Measurements from ENCODE around the gene BYSL. TPM values are rescaled to one million over a fixed set of nuclear protein-coding genes. Genes with fewer than 3 reads are reported as not detected.

Gene BYSL, protein sequence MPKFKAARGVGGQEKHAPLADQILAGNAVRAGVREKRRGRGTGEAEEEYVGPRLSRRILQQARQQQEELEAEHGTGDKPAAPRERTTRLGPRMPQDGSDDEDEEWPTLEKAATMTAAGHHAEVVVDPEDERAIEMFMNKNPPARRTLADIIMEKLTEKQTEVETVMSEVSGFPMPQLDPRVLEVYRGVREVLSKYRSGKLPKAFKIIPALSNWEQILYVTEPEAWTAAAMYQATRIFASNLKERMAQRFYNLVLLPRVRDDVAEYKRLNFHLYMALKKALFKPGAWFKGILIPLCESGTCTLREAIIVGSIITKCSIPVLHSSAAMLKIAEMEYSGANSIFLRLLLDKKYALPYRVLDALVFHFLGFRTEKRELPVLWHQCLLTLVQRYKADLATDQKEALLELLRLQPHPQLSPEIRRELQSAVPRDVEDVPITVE
- total RNA-seq: 10 to 100 TPM in 1 of 5 experiments, 1 to 10 TPM in 4; 3.9 to 35.7 (median 8.1) TPM
- 1 to 10 TPM; 4.4 to 6.6 TPM for polyA plus RNA-seq
- 4.3 reads per million, percentile 22 among the genes with 10 or more reads in this experiment for total RNA-seq

DNA sequence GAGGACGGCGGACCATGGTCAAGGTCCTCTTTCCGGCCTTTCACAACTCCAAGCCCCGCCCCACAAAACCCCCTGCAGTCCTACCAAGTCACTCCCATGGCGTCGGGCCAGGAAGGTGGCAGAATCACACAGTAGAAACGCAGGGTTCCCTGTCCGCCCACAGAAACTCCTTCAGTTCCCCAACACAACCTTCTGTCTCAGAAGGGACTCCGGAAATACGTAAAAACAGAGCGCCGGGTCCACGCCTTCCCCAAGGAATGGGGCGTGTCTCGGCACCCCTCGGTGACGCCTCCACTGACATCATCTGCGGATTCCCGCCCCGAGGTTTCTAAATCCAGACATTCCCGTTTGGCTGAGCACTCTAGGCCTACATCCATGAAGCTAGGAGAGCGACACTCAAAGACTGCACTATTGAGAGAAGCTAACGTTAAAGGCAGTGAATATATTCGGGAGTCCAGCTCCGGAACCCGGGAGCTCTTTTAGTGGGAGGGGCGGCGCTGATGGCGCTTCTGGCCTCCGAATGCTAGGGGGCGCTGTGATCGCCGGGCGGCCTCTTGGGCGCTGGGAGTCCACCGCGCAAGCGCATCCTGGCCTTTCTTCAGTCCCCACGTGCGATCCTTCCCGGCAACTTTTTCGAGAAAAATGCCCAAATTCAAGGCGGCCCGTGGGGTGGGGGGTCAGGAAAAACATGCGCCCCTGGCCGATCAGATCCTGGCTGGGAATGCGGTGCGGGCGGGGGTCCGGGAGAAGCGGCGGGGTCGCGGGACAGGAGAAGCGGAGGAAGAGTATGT, at the start of gene BYSL, which contains the start of gene MED20:
Gene BYSL (plus strand): TSS at position 579 of the 791 bp plus-strand sequence. CDS start 64 bp downstream, at position 643.
Gene MED20 (minus strand): TSS at position 219 of the 791 bp plus-strand sequence. CDS start 121 bp downstream, at position 98.
- peak; percentile 96 for ATAC-seq
- H3K4me3 ChIP-seq (ENCODE audit: low read length): peak within 1 kb of the TSS; percentile 76
- H3K27ac ChIP-seq (ENCODE audit: low read depth, low read length): peak within 1 kb of the TSS; percentile 95
- no peaks in the 10 kb centered on the region for H3K9me3 ChIP-seq (ENCODE audit: control insufficient read depth in 2 of 3, low read length in 3 of 3)
- H3K36me3 ChIP-seq (ENCODE audit: control insufficient read depth in 2 of 3, insufficient read depth in 3 of 3, low read length in 3 of 3): peaks cover 0 to 8% (median 0%) of the 10 kb centered on the region in 3 experiments
- Mint-ChIP-seq H3K36me3 (peaks cover 0 to 19% (median 4%) of the 10 kb centered on the region in 5 donors), H3K9me3 (peaks cover 0 to 14% (median 0%) of the 10 kb centered on the region in 11 donors), H3K4me3 (peak within 1 kb of the TSS; percentile 95 to 100 (median 99)), H3K4me1 (peaks cover 27 to 58% (median 50%) of the 10 kb centered on the region in 7 donors), H3K27ac (peak within 1 kb of the TSS; percentile 94 to 100 (median 99)), H3K27me3 (peaks cover 0 to 3% (median 0%) of the 10 kb centered on the region in 5 donors)
- H3K27me3 ChIP-seq (ENCODE audit: control insufficient read depth in 2 of 2, insufficient read depth in 2 of 2, low read length in 2 of 2): no peaks in the 10 kb centered on the region
- ChIA-PET CTCF (interaction anchor here (0.6 to 2.0 kb wide), 18 partner anchors 9 to 258 kb away, joined by 3 to 27 read pairs (median 3); partner anchors contain the start of gene TOMM6), POLR2A (interaction anchor here (0.9 to 2.6 kb wide), 19 partner anchors 9 to 1595 kb away, joined by 3 to 22 read pairs (median 4); partner anchors contain the start of genes TAF8, TOMM6 and UBR2)
- peaks cover 20 to 24% of the 10 kb centered on the region in 2 donors for H3K4me1 ChIP-seq (ENCODE audit: control insufficient read depth in 2 of 2, insufficient read depth in 2 of 2, low read length in 2 of 2)
- DNase-seq: peak; percentile 93 to 99 (median 96)
- intact Hi-C loops (cut with micrococcal nuclease): loop anchor here (1.0 to 10.0 kb wide), 16 partner anchors 15 to 1058 kb away; partner anchors contain the start of genes MRPS10 (in 2 of the 2), TFEB (in 2 of the 2), TOMM6 (in 2 of the 2) and USP49 (in 2 of the 2)

DNA sequence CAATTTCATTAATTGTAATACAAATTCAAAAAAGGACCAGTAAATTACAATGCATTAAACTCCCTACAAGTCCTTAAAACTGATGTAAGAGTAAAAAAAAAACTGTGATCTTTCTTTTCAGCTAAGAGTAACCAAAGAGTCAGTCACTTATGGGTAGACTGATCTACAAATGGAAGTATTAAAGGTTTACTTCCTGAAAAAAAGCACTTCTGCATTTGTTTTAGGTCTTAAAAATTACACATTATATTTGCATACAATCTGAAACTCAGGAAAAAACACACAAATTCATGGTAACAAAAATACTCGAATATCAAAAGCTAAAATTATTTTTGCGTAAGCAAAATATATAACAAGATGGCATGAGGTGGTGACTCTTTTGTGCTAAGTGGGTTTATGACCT, 49.6 kb upstream of the BYSL start:
- H3K4me3 Mint-ChIP-seq: no peak overlapping the region
- peaks cover 0 to 7% (median 0%) of the 10 kb centered on the region in 5 donors for H3K36me3 Mint-ChIP-seq
- no peaks in the 10 kb centered on the region for H3K9me3 Mint-ChIP-seq
- Histone ChIP-seq H3K4me1 (ENCODE audit: control insufficient read depth in 2 of 2, insufficient read depth in 2 of 2, low read length in 2 of 2) (no peaks in the 10 kb centered on the region), H3K4me3 (ENCODE audit: low read length) (no peak overlapping the region), H3K36me3 (ENCODE audit: control insufficient read depth in 2 of 3, insufficient read depth in 3 of 3, low read length in 3 of 3) (no peaks in the 10 kb centered on the region), H3K27me3 (ENCODE audit: control insufficient read depth in 2 of 2, insufficient read depth in 2 of 2, low read length in 2 of 2) (no peaks in the 10 kb centered on the region), H3K27ac (ENCODE audit: low read depth, low read length) (no peak overlapping the region), H3K9me3 (ENCODE audit: control insufficient read depth in 2 of 3, low read length in 3 of 3) (no peaks in the 10 kb centered on the region)
- no peaks in the 10 kb centered on the region for H3K4me1 Mint-ChIP-seq
- ATAC-seq (no peak), DNase-seq (no peak)
- H3K27me3 Mint-ChIP-seq: no peaks in the 10 kb centered on the region
- ChIA-PET POLR2A (interaction anchor here (0.6 to 1.4 kb wide), 2 partner anchors 50 to 870 kb away, joined by 3 read pairs; partner anchors contain the start of genes BYSL and MED20), CTCF (no interaction called here)
- intact Hi-C loops (cut with micrococcal nuclease): no loop called here
- H3K27ac Mint-ChIP-seq: no peak overlapping the region

DNA sequence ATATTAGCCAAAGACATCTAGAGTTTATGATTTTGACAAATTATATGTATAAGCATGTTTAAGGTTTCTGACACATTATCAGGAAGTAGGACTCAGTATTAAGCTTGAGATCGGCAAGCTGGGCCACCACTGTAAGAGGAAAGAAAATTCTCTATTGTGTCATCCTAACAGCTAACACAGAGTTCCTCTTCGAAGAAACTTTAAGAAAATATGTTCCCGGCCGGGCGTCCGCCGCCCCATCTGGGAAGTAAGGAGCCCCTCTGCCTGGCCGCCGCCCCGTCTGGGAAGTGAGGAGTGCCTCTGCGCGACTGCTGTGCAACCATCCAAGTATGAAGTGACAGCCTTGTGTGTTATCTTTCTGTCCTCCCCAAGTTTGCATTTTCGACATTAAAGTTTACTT, 49.2 kb upstream of the BYSL start:
- ChIA-PET POLR2A (interaction anchor here (0.6 to 1.4 kb wide), 2 partner anchors 49 to 870 kb away, joined by 3 read pairs; partner anchors contain the start of genes BYSL and MED20), CTCF (no interaction called here)
- no peaks in the 10 kb centered on the region for H3K9me3 ChIP-seq (ENCODE audit: control insufficient read depth in 2 of 3, low read length in 3 of 3)
- no peaks in the 10 kb centered on the region for H3K9me3 Mint-ChIP-seq
- intact Hi-C loops (cut with micrococcal nuclease): no loop called here
- no peak overlapping the region for H3K27ac ChIP-seq (ENCODE audit: low read depth, low read length)
- ATAC-seq: no peak
- H3K4me3 ChIP-seq (ENCODE audit: low read length): no peak overlapping the region
- DNase-seq: no peak
- H3K36me3 ChIP-seq (ENCODE audit: control insufficient read depth in 2 of 3, insufficient read depth in 3 of 3, low read length in 3 of 3): no peaks in the 10 kb centered on the region
- H3K36me3 Mint-ChIP-seq: peaks cover 0 to 7% (median 0%) of the 10 kb centered on the region in 5 donors
- no peaks in the 10 kb centered on the region for H3K4me1 ChIP-seq (ENCODE audit: control insufficient read depth in 2 of 2, insufficient read depth in 2 of 2, low read length in 2 of 2)
- no peak overlapping the region for H3K4me3 Mint-ChIP-seq
- H3K27me3 Mint-ChIP-seq: no peaks in the 10 kb centered on the region
- no peak overlapping the region for H3K27ac Mint-ChIP-seq
- H3K4me1 Mint-ChIP-seq: no peaks in the 10 kb centered on the region
- no peaks in the 10 kb centered on the region for H3K27me3 ChIP-seq (ENCODE audit: control insufficient read depth in 2 of 2, insufficient read depth in 2 of 2, low read length in 2 of 2)

DNA sequence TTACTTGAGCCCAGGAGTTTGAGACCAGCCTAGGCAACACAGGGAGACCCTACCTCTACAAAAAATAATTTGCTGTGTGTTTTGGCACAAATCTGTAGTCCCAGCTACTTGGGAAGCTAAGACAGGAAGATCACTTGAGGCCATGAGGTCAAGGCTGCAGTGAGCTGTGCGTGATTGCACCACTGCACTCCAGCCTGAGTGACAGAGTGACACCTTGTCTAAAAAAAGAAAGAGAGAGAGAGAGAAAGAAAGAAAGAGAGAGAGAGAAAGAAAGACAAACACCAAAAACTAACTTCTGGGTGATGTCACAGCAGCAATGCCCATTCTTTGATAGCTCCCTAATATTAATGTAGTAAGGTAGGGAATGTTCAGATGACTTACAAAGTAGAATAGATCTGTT, 46.6 kb upstream of the BYSL start:
- no peak overlapping the region for H3K27ac Mint-ChIP-seq
- Histone ChIP-seq H3K27me3 (ENCODE audit: control insufficient read depth in 2 of 2, insufficient read depth in 2 of 2, low read length in 2 of 2) (no peaks in the 10 kb centered on the region), H3K9me3 (ENCODE audit: control insufficient read depth in 2 of 3, low read length in 3 of 3) (no peaks in the 10 kb centered on the region), H3K4me1 (ENCODE audit: control insufficient read depth in 2 of 2, insufficient read depth in 2 of 2, low read length in 2 of 2) (no peaks in the 10 kb centered on the region), H3K4me3 (ENCODE audit: low read length) (no peak overlapping the region), H3K36me3 (ENCODE audit: control insufficient read depth in 2 of 3, insufficient read depth in 3 of 3, low read length in 3 of 3) (no peaks in the 10 kb centered on the region), H3K27ac (ENCODE audit: low read depth, low read length) (no peak overlapping the region)
- H3K36me3 Mint-ChIP-seq: peaks cover 0 to 7% (median 0%) of the 10 kb centered on the region in 5 donors
- intact Hi-C loops (cut with micrococcal nuclease): no loop called here
- ChIA-PET POLR2A (no interaction called here), CTCF (no interaction called here)
- no peaks in the 10 kb centered on the region for H3K27me3 Mint-ChIP-seq
- no peaks in the 10 kb centered on the region for H3K9me3 Mint-ChIP-seq
- H3K4me1 Mint-ChIP-seq: no peaks in the 10 kb centered on the region
- DNase-seq: no peak
- ATAC-seq: no peak
- H3K4me3 Mint-ChIP-seq: no peak overlapping the region

DNA sequence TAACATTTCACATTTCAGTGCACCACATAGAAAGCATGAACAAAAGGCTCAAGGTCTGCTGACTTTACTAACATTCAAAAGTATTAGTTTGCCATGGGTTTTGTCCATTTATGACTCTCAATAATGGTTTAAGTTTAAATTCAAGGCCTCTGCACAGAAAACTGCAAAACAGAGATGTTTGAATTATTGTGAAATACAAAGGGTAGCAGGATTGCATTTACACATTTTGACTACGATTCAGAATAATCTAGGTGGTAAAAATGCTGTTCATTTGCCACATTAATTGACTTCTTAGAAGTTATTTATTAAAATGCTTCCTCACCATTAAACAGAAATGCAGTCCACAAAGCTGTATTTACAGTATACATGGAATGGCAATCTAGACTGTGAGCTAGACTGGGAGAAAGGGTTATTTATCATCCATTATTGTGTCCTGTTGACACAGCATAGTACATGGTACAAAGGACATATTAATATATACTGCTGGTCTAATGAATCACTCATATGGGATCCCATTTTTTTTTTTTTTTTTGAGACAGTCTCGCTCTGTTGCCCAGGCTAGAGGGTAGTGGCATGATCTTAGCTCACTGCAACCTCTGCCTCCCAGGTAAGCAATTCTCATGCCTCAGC, 44.1 kb upstream of the BYSL start:
- Histone ChIP-seq H3K27me3 (ENCODE audit: control insufficient read depth in 2 of 2, insufficient read depth in 2 of 2, low read length in 2 of 2) (no peaks in the 10 kb centered on the region), H3K36me3 (ENCODE audit: control insufficient read depth in 2 of 3, insufficient read depth in 3 of 3, low read length in 3 of 3) (no peaks in the 10 kb centered on the region), H3K4me1 (ENCODE audit: control insufficient read depth in 2 of 2, insufficient read depth in 2 of 2, low read length in 2 of 2) (no peaks in the 10 kb centered on the region), H3K27ac (ENCODE audit: low read depth, low read length) (no peak overlapping the region), H3K9me3 (ENCODE audit: control insufficient read depth in 2 of 3, low read length in 3 of 3) (no peaks in the 10 kb centered on the region), H3K4me3 (ENCODE audit: low read length) (no peak overlapping the region)
- Mint-ChIP-seq H3K4me1 (no peaks in the 10 kb centered on the region), H3K27me3 (no peaks in the 10 kb centered on the region), H3K27ac (no peak overlapping the region), H3K36me3 (no peaks in the 10 kb centered on the region), H3K4me3 (no peak overlapping the region), H3K9me3 (no peaks in the 10 kb centered on the region)
- ChIA-PET CTCF (interaction anchor here (0.6 to 0.7 kb wide), 3 partner anchors 169 to 577 kb away, joined by 3 read pairs; no protein-coding TSS in a partner anchor), POLR2A (no interaction called here)
- no peak for DNase-seq
- no peak for ATAC-seq
- intact Hi-C loops (cut with micrococcal nuclease): no loop called here

DNA sequence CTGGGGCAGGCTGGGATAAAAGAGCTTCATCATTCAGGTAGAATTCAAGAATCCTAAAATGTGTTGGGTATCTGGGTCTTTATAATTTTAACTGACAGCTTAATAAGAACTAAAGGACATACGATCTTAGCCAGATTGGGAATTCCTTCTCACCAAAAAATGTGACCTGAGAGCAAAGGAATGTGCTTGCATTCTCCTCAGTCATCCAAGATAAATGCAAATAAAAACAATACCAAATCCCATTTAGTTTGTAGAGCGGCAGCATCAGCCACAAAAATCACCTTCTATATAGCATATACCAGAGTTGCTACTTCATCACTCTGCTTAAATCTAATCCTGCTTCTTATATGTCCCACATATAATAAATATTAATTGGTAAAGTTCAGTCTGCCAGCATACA, 43.1 kb upstream of the BYSL start:
- H3K4me3 ChIP-seq (ENCODE audit: low read length): no peak overlapping the region
- H3K27me3 ChIP-seq (ENCODE audit: control insufficient read depth in 2 of 2, insufficient read depth in 2 of 2, low read length in 2 of 2): no peaks in the 10 kb centered on the region
- no peak for DNase-seq
- Mint-ChIP-seq H3K27me3 (no peaks in the 10 kb centered on the region), H3K4me1 (peaks cover 0 to 2% (median 0%) of the 10 kb centered on the region in 7 donors), H3K9me3 (no peaks in the 10 kb centered on the region), H3K4me3 (no peak overlapping the region), H3K27ac (peak overlapping the region in 1 of 9 donors; percentile 15), H3K36me3 (no peaks in the 10 kb centered on the region)
- H3K36me3 ChIP-seq (ENCODE audit: control insufficient read depth in 2 of 3, insufficient read depth in 3 of 3, low read length in 3 of 3): no peaks in the 10 kb centered on the region
- no peaks in the 10 kb centered on the region for H3K4me1 ChIP-seq (ENCODE audit: control insufficient read depth in 2 of 2, insufficient read depth in 2 of 2, low read length in 2 of 2)
- H3K9me3 ChIP-seq (ENCODE audit: control insufficient read depth in 2 of 3, low read length in 3 of 3): no peaks in the 10 kb centered on the region
- no peak overlapping the region for H3K27ac ChIP-seq (ENCODE audit: low read depth, low read length)
- no peak for ATAC-seq
- ChIA-PET POLR2A (no interaction called here), CTCF (no interaction called here)
- intact Hi-C loops (cut with micrococcal nuclease): no loop called here

Measured in naive thymus-derived CD4-positive, alpha-beta T cell (primary cell).